CD14-positive monocyte (primary cell): ENCODE data around the gene ST7. TPM values are rescaled to one million over a fixed set of nuclear protein-coding genes. Genes with fewer than 3 reads are reported as not detected.

ENCODE experiments used
- DNase-seq, 3 donors: peaks; one replicate each; pipeline ENCODE4 v3.0.0-alpha.2; 2011 to 2022
- H2AFZ ChIP-seq: 2 replicates; pipeline ENCODE4 v1.6.0; 2012; ENCODE audit warnings: mild to moderate bottlenecking, low read depth, low read length, inconsistent platforms; ENCODE audit not compliant: insufficient read depth, poor library complexity, severe bottlenecking
- H3K27ac ChIP-seq, 2 donors: 1 replicate in 1 of 2; 2 replicates in 1 of 2; pipeline ENCODE4 v1.5.1; 2012 to 2013; ENCODE audit warnings: low read length in 2 of 2, control low read depth in 1 of 2, inconsistent platforms in 1 of 2, low read depth in 1 of 2, mild to moderate bottlenecking in 1 of 2
- H3K27me3 ChIP-seq, 2 donors: one replicate each; pipeline versions ENCODE4 v1.6.0 to v1.6.1; 2011 to 2013; ENCODE audit warnings: low read length in 2 of 2; ENCODE audit not compliant: control insufficient read depth in 2 of 2, insufficient read depth in 2 of 2
- H3K36me3 ChIP-seq, 2 donors: replicated peaks in 1 of 2; 1 replicate in 1 of 2; 2 replicates in 1 of 2; pipeline versions ENCODE4 v1.5.1 to v1.6.1; 2012 to 2013; ENCODE audit warnings: low read length in 2 of 2, control low read depth in 1 of 2, inconsistent platforms in 1 of 2, mild to moderate bottlenecking in 1 of 2; ENCODE audit not compliant: insufficient read depth in 2 of 2, control insufficient read depth in 1 of 2
- H3K4me1 ChIP-seq, 2 donors: 1 replicate in 1 of 2; 2 replicates in 1 of 2; pipeline versions ENCODE4 v1.5.1 to v1.6.1; 2012 to 2013; ENCODE audit warnings: low read length in 2 of 2, control low read depth in 1 of 2, inconsistent platforms in 1 of 2, mild to moderate bottlenecking in 1 of 2, moderate library complexity in 1 of 2; ENCODE audit not compliant: insufficient read depth in 2 of 2, control insufficient read depth in 1 of 2
- H3K4me2 ChIP-seq: replicated peaks from 2 replicates; pipeline ENCODE3; 2012; ENCODE audit warnings: low read length, moderate library complexity, mild to moderate bottlenecking; ENCODE audit not compliant: poor library complexity, severe bottlenecking; ENCODE audit errors: extremely low read depth
- H3K4me3 ChIP-seq, 3 experiments: fragments of 200-600 bp in 1 of 3; sonication (generic) in 1 of 3; replicated peaks in 1 of 3; 1 replicate in 2 of 3; 2 replicates in 1 of 3; pipeline ENCODE4 v1.5.1; 2011 to 2013; ENCODE audit warnings: low read length in 3 of 3, mild to moderate bottlenecking in 3 of 3, control low read depth in 2 of 3, low read depth in 2 of 3, inconsistent platforms in 1 of 3, moderate library complexity in 1 of 3
- H3K79me2 ChIP-seq: 2 replicates; pipeline ENCODE4 v1.6.0; 2012; ENCODE audit warnings: mild to moderate bottlenecking, control low read depth, inconsistent platforms, low read length, moderate library complexity; ENCODE audit not compliant: insufficient read depth
- H3K9ac ChIP-seq: 2 replicates; pipeline ENCODE4 v1.6.0; 2017; ENCODE audit warnings: low read length, mild to moderate bottlenecking; ENCODE audit not compliant: insufficient read depth, poor library complexity, severe bottlenecking
- H3K9me3 ChIP-seq, 2 donors: replicated peaks in 1 of 2; 1 replicate in 1 of 2; 2 replicates in 1 of 2; pipeline versions ENCODE4 v1.5.1 to v1.6.1; 2012 to 2013; ENCODE audit warnings: low read length in 2 of 2, control low read depth in 1 of 2; ENCODE audit not compliant: control insufficient read depth in 1 of 2, insufficient read depth in 1 of 2
- H4K20me1 ChIP-seq: 2 replicates; pipeline ENCODE4 v1.6.0; 2012; ENCODE audit warnings: mild to moderate bottlenecking, low read length, control low read depth, moderate library complexity; ENCODE audit not compliant: insufficient read depth
- H3K27ac Mint-ChIP-seq, 7 donors: one replicate each; pipeline ENCODE4 v1.8.0; 2020; ENCODE audit warnings: mild to moderate bottlenecking in 7 of 7, mixed read lengths in 7 of 7, moderate library complexity in 6 of 7, inconsistent platforms in 2 of 7
- H3K27me3 Mint-ChIP-seq, 3 donors: one replicate each; pipeline ENCODE4 v1.8.0; 2021 to 2022; ENCODE audit warnings: low read depth in 3 of 3, mild to moderate bottlenecking in 3 of 3, mixed read lengths in 3 of 3, moderate library complexity in 3 of 3, inconsistent platforms in 1 of 3
- H3K36me3 Mint-ChIP-seq, 2 donors: one replicate each; pipeline ENCODE4 v1.8.0; 2020; ENCODE audit warnings: mixed read lengths in 2 of 2, inconsistent platforms in 1 of 2, mild to moderate bottlenecking in 1 of 2
- H3K4me1 Mint-ChIP-seq: one replicate; pipeline ENCODE4 v1.8.0; 2020; ENCODE audit warnings: mild to moderate bottlenecking, mixed read lengths
- H3K4me3 Mint-ChIP-seq, 2 donors: one replicate each; pipeline ENCODE4 v1.8.0; 2020; ENCODE audit warnings: mild to moderate bottlenecking in 2 of 2, mixed read lengths in 2 of 2, moderate library complexity in 1 of 2
- H3K9me3 Mint-ChIP-seq, 7 donors: one replicate each; pipeline ENCODE4 v1.8.0; 2020 to 2022; ENCODE audit warnings: mixed read lengths in 7 of 7, mild to moderate bottlenecking in 6 of 7, moderate library complexity in 6 of 7, inconsistent platforms in 2 of 7
- WGBS: methylation state at CpG from one replicate; pipeline ENCODE4 v1.1.5; 2013; ENCODE audit warnings: missing lambda C conversion rate; ENCODE audit not compliant: insufficient coverage; 5-methylcytosine and 5-hydroxymethylcytosine counted together
- intact Hi-C, 2 donors: fragments of 100-400 bp; cut with micrococcal nuclease; formaldehyde crosslinking; loops; one replicate each; pipeline versions ENCODE4 v1.15.0 to v1.15.1; 2023
- polyA plus RNA-seq, 3 donors: library from polyadenylated mRNA; depleted of rRNA in 1 of 3; unstranded in 2 of 3; stranded (reverse) in 1 of 3; fragments of 300-500 nt in 2 of 3; fragments of >200 nt in 1 of 3; fragmentation: Illumina TruSeq in 2 of 3; gene quantifications; 1 replicate in 2 of 3; 2 replicates in 1 of 3; pipeline ENCODE4 v1.2.3, GENCODE V29; 2012 to 2021
- TF ChIP-seq, protein P1 (sequence below): fragments of 200-600 bp; IDR thresholded peaks from one replicate; pipeline ENCODE4 v1.8.0; 2022; ENCODE audit warnings: antibody characterized with exemption, mild to moderate bottlenecking

ST7 gene
- polyA plus RNA-seq, 3 donors, result 3.6 to 5.5 (median 4.1) TPM

DNA sequence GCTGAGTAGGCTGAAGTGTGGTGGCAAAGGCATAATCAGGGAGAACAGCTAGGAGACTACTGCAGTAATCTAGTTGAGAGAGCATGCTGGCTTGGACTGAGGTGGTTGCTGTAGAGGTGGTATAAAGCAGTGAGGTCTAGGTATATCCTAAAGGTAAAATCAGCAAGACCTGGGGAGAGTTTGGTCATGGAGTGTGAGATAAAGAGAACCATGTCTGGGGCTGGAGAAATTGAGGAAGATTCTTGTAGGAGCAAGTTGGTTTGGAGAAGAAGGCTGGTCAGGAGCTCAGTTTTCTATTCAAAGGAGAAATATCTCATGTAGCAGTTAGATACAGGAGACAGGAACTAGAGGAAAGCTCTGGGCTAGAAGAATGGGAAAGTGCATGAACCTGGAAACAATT lies 32.9 kb upstream of the ST7 start:
- H3K4me1 ChIP-seq, result no peaks in the 10 kb centered on the region
- no peaks in the 10 kb centered on the region for H3K27me3 ChIP-seq
- Mint-ChIP-seq H3K27me3 (peaks cover 0 to 2% (median 1%) of the 10 kb centered on the region in 3 donors), H3K36me3 (peaks cover 40 to 51% of the 10 kb centered on the region in 2 donors), H3K4me1 (peaks cover 2% of the 10 kb centered on the region), H3K27ac (peak overlapping the region in 3 of 7 donors; percentile 3 to 41 (median 28)), H3K9me3 (no peaks in the 10 kb centered on the region), H3K4me3 (no peak overlapping the region)
- no peak overlapping the region for H3K9ac ChIP-seq
- no peak overlapping the region for H2AFZ ChIP-seq
- TF ChIP-seq, protein P1, sequence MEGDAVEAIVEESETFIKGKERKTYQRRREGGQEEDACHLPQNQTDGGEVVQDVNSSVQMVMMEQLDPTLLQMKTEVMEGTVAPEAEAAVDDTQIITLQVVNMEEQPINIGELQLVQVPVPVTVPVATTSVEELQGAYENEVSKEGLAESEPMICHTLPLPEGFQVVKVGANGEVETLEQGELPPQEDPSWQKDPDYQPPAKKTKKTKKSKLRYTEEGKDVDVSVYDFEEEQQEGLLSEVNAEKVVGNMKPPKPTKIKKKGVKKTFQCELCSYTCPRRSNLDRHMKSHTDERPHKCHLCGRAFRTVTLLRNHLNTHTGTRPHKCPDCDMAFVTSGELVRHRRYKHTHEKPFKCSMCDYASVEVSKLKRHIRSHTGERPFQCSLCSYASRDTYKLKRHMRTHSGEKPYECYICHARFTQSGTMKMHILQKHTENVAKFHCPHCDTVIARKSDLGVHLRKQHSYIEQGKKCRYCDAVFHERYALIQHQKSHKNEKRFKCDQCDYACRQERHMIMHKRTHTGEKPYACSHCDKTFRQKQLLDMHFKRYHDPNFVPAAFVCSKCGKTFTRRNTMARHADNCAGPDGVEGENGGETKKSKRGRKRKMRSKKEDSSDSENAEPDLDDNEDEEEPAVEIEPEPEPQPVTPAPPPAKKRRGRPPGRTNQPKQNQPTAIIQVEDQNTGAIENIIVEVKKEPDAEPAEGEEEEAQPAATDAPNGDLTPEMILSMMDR, result no peak
- H3K27ac ChIP-seq, result no peak overlapping the region
- DNase-seq, result no peak
- peaks cover 38 to 47% of the 10 kb centered on the region in 2 donors for H3K36me3 ChIP-seq
- no peak overlapping the region for H3K4me2 ChIP-seq
- H3K4me3 ChIP-seq, result no peak overlapping the region
- H3K79me2 ChIP-seq, result no peaks in the 10 kb centered on the region
- H3K9me3 ChIP-seq, result no peaks in the 10 kb centered on the region
- intact Hi-C loops, result no loop called here
- H4K20me1 ChIP-seq, result peaks cover 56% of the 10 kb centered on the region

DNA sequence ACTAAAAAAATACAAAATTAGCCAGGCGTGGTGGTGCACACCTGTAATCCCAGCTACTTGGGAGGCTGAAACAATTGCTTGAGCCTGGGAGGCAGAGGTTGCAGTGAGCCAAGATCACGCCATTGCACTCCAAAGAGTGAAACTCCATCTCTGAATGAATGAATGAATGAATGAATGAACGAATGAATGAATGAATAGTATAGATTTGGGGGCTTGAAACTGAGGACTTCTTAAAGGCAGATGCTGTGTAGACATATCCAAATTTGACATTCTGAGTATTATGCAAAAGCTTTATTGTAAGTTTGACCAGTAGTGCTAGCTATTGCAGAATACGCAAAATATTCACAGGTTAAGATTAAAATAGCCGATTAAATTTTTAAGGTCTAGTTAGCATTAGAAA lies 30.8 kb upstream of the ST7 start:
- no peak overlapping the region for H3K4me3 Mint-ChIP-seq
- peaks cover 5% of the 10 kb centered on the region for H3K4me1 Mint-ChIP-seq
- Histone ChIP-seq H3K4me1 (no peaks in the 10 kb centered on the region), H3K27me3 (no peaks in the 10 kb centered on the region), H3K36me3 (peaks cover 18 to 27% of the 10 kb centered on the region in 2 donors), H4K20me1 (peaks cover 40% of the 10 kb centered on the region), H2AFZ (no peak overlapping the region), H3K27ac (no peak overlapping the region), H3K9ac (no peak overlapping the region), H3K4me3 (no peak overlapping the region), H3K9me3 (no peaks in the 10 kb centered on the region), H3K79me2 (no peaks in the 10 kb centered on the region), H3K4me2 (no peak overlapping the region)
- no peak for DNase-seq
- H3K9me3 Mint-ChIP-seq, result no peaks in the 10 kb centered on the region
- intact Hi-C loops, result no loop called here
- H3K27me3 Mint-ChIP-seq, result peaks cover 0 to 4% (median 0%) of the 10 kb centered on the region in 3 donors
- WGBS, result 91% methylated on average over 4 of the region's 5 CpGs
- TF ChIP-seq, protein P1, result no peak
- no peak overlapping the region for H3K27ac Mint-ChIP-seq
- H3K36me3 Mint-ChIP-seq, result peaks cover 25 to 31% of the 10 kb centered on the region in 2 donors
